Right cardiac atrium (tissue), 5 donors: ENCODE data around the gene OXNAD1. TPM values are rescaled to one million over a fixed set of nuclear protein-coding genes. Genes with fewer than 3 reads are reported as not detected.

Source experiments
- ATAC-seq, 2 donors: fragments of 200-7000 bp; cut with Tn5 transposase; one replicate each; pipeline versions ENCODE4 v1.8.0 to v1.9.1; 2020; ENCODE audit warnings: moderate library complexity in 2 of 2, mild to moderate bottlenecking in 1 of 2
- DNase-seq, 3 donors: peaks; one replicate each; pipeline ENCODE4 v3.0.0-alpha.2; 2020
- H3K27ac ChIP-seq: one replicate; pipeline ENCODE4 v1.5.1; 2013; ENCODE audit warnings: mild to moderate bottlenecking, low read length, control low read depth, moderate library complexity
- H3K27me3 ChIP-seq: one replicate; pipeline ENCODE4 v1.6.1; 2013; ENCODE audit not compliant: control insufficient read depth, insufficient read depth
- H3K4me1 ChIP-seq: one replicate; pipeline ENCODE4 v1.6.1; 2013; ENCODE audit warnings: low read length; ENCODE audit not compliant: control insufficient read depth, insufficient read depth
- H3K4me3 ChIP-seq: one replicate; pipeline ENCODE4 v1.5.1; 2013; ENCODE audit warnings: low read length, control low read depth
- H3K9me3 ChIP-seq: one replicate; pipeline ENCODE4 v1.6.1; 2013; ENCODE audit warnings: low read length; ENCODE audit not compliant: control insufficient read depth
- WGBS: extraction: QIAGEN DNeasy Blood & Tissue Kit; methylation state at CpG from one replicate; pipeline ENCODE4 v1.1.7; 2013; 5-methylcytosine and 5-hydroxymethylcytosine counted together
- intact Hi-C, 4 donors: fragments of 100-400 bp; cut with DNase I; formaldehyde crosslinking; loops; one replicate each; pipeline versions ENCODE4 v1.11.0 to v1.14.0; 2022 to 2023
- polyA plus RNA-seq: library from polyadenylated mRNA; stranded (reverse); fragments of 200-250 nt; gene quantifications from one replicate; pipeline ENCODE4 v1.2.3, GENCODE V29; 2013
- total RNA-seq, 4 donors: library from RNA; stranded (reverse); fragmentation: NEBNext Ultra II Directional; extraction: Animal tissue kit (Norgen Biotek cat#: 25700); gene quantifications; one replicate each; pipeline ENCODE4 v1.2.1, GENCODE V29; 2021
- donor health status: healthy with polysubstance abuse.
- donor health status: DM: no; HTN: yes; CAD: no.
- donor health status: DM: no; HTN: no; CAD: no.
- donor health status: DM: no; HTN: yes; CAD: no; lungs with severe emphysema.
- donor health status: DM: yes; HTN: yes; CAD: no.

Gene OXNAD1
- total and polyA plus RNA-seq, 5 donors, result 6.5 to 14.7 (median 14.2) TPM

DNA sequence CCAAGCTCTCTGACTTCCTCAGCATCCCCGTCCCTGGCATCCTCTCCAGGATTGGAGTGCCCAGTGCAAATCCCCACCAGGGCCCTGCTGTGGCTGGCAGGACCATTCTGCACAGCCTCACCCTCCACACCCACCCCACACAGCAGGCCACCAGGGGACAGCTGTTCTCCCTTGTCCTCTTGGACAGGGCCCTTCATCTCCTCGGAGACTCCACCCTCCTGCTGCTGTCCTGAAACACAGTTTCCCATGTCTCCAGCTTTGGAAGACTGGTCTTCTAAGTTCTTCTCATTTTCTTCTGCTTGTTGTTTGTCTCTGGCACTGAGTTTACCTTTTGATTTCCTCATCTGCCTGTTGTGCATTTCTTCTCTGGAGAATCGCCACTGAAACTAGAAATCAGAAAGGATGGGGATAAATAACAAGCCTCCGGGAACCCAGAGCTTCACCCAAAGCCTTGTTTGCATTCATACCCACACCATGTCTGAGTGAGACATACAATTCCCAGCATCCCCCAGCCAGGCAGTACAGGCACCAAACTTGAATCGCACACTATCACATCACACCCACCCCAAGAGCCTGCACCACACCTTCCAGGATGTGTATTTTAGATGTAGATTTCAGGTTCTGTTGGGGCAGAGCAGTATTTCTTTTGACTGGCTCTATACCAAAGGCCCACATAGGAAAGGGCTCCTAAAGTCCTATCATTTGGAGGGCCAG is 52.0 kb downstream of the OXNAD1 start:
- DNase-seq (no peak), ATAC-seq (peak in 1 of 2 donors; percentile 47)
- 89% methylated on average over 5 of the region's 5 CpGs for WGBS
- intact Hi-C loops, result loop anchor here in 1 of 4 donors (10.0 kb wide), 1 partner anchor 58 kb away; no protein-coding TSS in a partner anchor
- Histone ChIP-seq H3K9me3 (no peaks in the 10 kb centered on the region), H3K4me3 (no peak overlapping the region), H3K4me1 (peaks cover 4% of the 10 kb centered on the region), H3K27ac (no peak overlapping the region), H3K27me3 (no peaks in the 10 kb centered on the region)

DNA sequence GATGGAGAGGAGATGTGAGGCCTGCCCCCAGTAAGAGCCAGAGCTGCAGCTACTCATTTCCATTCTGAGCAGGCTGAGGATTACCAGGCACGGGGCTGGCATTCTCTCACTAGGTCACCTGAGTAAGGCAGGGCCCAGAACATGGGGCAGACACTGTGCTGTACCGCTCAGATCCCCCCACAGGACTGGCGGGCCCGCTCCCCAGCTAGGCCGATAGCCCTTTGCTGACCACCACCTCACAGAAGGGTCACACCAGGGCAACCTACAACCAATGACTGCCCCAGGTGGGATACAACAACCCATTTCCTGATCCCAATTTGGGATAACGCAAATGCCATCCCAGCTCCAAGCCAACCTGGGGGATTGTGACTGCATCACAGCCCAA is 52.5 kb downstream of the OXNAD1 start:
- 95% methylated on average over 6 of the region's 6 CpGs for WGBS
- Histone ChIP-seq H3K4me1 (no peaks in the 10 kb centered on the region), H3K9me3 (no peaks in the 10 kb centered on the region), H3K27ac (no peak overlapping the region), H3K27me3 (no peaks in the 10 kb centered on the region), H3K4me3 (no peak overlapping the region)
- ATAC-seq (peak in 1 of 2 donors; percentile 14), DNase-seq (no peak)
- intact Hi-C loops, result loop anchor here in 1 of 4 donors (10.0 kb wide), 1 partner anchor 57 kb away; no protein-coding TSS in a partner anchor

DNA sequence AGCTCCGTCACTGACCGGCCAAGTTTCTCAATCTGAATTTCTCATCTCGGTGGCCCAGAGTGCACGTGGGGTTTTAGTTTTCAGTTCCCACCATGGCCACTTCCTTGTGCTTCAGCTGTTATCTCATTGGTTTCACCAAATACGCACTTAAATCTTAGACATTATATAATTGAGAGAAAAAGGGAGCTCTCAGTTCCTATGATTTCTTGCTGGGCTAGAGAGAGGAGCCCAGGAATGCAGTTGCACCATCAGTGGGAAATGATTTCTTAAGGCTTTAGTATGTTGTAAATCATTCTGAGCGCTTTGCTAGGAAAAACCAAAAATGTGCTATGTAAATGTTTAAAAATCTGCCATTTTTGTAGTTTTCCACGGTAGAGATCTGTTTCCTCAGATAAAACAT is 53.2 kb downstream of the OXNAD1 start:
- WGBS, result 84% methylated on average over 7 of the region's 7 CpGs
- ATAC-seq (no peak), DNase-seq (no peak)
- Histone ChIP-seq H3K27ac (no peak overlapping the region), H3K4me1 (no peaks in the 10 kb centered on the region), H3K9me3 (no peaks in the 10 kb centered on the region), H3K27me3 (no peaks in the 10 kb centered on the region), H3K4me3 (no peak overlapping the region)
- intact Hi-C loops, result loop anchor here in 1 of 4 donors (10.0 kb wide), 1 partner anchor 57 kb away; no protein-coding TSS in a partner anchor

DNA sequence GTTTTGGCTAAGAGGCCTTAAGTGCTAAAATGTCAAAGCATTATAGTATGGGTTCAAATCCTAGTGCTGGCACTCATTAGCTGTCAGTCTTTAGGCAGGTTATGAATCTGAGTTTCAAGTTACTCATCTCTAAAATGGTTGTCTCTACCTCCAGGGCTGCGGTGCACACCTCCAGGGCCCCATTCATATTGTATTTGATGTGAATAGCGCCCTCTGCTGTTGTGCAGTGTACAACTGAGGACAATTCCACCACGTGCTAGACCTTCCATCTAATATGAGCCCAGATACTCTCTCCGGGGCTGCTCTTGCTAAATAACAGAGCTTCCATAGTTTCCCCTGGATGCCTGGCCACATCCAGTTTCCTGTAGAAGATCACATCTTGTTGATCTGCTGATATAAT is 54.3 kb downstream of the OXNAD1 start:
- H3K9me3 ChIP-seq, result no peaks in the 10 kb centered on the region
- no peak for DNase-seq
- intact Hi-C loops, result loop anchor here in 1 of 4 donors (10.0 kb wide), 1 partner anchor 55 kb away; no protein-coding TSS in a partner anchor
- H3K4me1 ChIP-seq, result no peaks in the 10 kb centered on the region
- WGBS, result 66% methylated on average over 4 of the region's 4 CpGs
- H3K27me3 ChIP-seq, result no peaks in the 10 kb centered on the region
- ATAC-seq, result no peak
- no peak overlapping the region for H3K27ac ChIP-seq
- H3K4me3 ChIP-seq, result no peak overlapping the region

DNA sequence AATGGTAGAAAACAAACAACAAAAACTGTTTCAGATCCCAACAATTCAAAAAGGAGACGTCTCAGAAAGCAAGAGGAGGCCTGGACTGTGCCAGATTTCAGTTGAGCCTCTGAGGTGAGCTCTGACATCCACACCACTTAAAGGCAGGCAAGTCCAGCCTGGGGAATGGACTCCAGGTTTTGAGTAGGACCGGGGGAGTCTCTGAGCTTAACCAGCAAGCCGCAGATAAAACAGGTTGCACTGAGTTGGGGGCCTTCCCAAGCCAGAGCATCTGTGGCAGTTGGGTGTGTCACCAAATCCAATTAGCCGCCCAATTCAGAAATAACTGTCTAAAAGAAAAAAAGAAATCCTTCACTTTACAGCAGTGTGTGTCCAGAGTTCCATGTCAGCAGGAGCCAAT is 54.7 kb downstream of the OXNAD1 start:
- DNase-seq (no peak), ATAC-seq (no peak)
- Histone ChIP-seq H3K4me3 (no peak overlapping the region), H3K27ac (no peak overlapping the region), H3K9me3 (no peaks in the 10 kb centered on the region), H3K4me1 (no peaks in the 10 kb centered on the region), H3K27me3 (no peaks in the 10 kb centered on the region)
- 81% methylated on average over 4 of the region's 4 CpGs for WGBS
- intact Hi-C loops, result loop anchor here in 1 of 4 donors (10.0 kb wide), 1 partner anchor 55 kb away; no protein-coding TSS in a partner anchor

DNA sequence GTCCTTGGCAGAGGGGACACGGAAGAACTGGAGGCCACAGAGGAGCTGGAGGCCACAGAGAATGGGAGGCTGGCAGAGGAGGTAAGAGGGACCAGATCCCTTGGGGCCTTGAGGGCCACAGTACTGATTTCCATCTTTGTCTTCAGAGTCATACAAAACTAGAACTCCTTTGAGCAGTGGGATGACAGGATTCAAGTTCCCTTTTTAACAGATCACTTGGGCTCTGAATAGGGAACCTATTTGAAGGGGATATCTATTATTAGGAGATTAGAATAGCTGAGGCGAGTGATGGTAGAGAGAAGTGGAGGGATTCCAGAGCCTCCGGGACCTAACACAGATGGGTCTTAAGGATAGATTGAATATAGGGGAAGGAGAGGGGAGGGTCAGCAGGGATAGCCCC is 55.7 kb downstream of the OXNAD1 start:
- Histone ChIP-seq H3K27me3 (no peaks in the 10 kb centered on the region), H3K9me3 (no peaks in the 10 kb centered on the region), H3K27ac (no peak overlapping the region), H3K4me1 (no peaks in the 10 kb centered on the region), H3K4me3 (no peak overlapping the region)
- intact Hi-C loops, result no loop called here
- WGBS, result 90% methylated on average over 3 of the region's 3 CpGs
- no peak for ATAC-seq
- DNase-seq, result no peak

DNA sequence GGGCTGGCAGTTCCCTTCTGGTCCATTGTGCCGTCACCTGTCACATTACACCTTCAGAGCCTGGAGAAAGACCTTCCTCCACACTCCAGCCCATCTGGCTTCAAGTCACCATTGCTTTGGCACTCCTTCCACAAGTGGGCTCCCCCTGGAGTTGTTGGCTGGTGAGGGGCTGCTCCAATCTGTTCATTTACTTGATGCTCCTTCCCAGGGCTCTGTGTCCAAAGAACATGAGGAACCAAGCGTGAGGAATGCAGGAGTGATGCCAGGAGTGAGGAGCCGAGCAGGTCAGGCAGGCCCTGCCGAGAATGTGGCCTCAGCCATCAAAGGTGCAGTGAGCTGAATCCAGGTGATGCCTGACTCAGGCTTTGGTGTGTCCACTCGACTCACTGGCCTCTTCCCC is 57.2 kb downstream of the OXNAD1 start:
- no peaks in the 10 kb centered on the region for H3K9me3 ChIP-seq
- no peaks in the 10 kb centered on the region for H3K4me1 ChIP-seq
- no peaks in the 10 kb centered on the region for H3K27me3 ChIP-seq
- H3K4me3 ChIP-seq, result no peak overlapping the region
- no peak overlapping the region for H3K27ac ChIP-seq
- ATAC-seq, result no peak
- DNase-seq, result no peak
- intact Hi-C loops, result no loop called here
- WGBS, result 71% methylated on average over 5 of the region's 5 CpGs

DNA sequence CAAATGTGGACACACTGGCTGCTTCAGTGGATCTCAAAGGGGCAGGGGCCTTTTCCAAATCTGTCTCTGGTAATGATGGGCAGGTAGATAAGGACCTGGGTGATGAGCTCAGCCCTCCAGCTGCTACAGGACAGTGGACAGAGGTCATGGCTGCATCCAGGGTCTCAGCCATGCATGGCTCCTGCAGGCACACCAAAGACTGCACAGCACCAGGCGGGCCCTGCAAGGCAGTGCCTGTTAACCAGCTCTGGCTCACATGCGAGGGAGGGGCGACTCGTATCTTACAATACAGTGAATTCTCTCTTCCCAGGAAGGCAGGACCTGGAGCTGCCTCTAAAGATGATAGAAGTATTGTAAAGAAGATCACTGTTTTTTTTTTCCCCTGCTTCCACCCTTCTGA is 58.7 kb downstream of the OXNAD1 start:
- Histone ChIP-seq H3K27me3 (no peaks in the 10 kb centered on the region), H3K4me3 (no peak overlapping the region)
- WGBS, result 96% methylated on average over 4 of the region's 4 CpGs

DNA sequence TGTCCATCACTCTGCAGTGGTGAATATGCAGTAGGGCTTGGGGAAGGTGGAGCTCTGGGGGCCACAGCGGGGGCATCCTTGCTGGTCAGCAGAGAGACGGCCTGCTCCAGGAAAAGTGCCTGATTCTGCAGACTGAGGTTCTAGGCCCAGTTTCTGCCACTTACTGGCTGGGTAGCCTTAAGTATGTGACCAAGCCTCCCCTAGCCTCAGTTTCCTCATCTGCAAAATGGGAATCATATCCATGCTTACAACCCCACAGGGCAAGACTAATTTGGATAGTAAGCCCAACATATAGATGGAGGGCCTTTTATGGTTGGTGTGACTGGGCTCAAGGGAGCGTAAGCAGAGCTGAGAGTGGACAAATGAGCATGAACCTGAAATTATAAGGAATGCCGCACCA is 60.8 kb downstream of the OXNAD1 start:
- intact Hi-C loops, result no loop called here
- ATAC-seq (no peak), DNase-seq (no peak)
- Histone ChIP-seq H3K9me3 (no peaks in the 10 kb centered on the region), H3K27me3 (no peaks in the 10 kb centered on the region), H3K4me3 (no peak overlapping the region), H3K4me1 (no peaks in the 10 kb centered on the region), H3K27ac (no peak overlapping the region)
- WGBS, result over 99% methylated on average over 4 of the region's 4 CpGs

More for the DNA sequence above, 58.7 kb downstream of the OXNAD1 start:
- ATAC-seq (no peak), DNase-seq (no peak)
- intact Hi-C loops, result no loop called here
- Histone ChIP-seq H3K9me3 (no peaks in the 10 kb centered on the region), H3K4me1 (no peaks in the 10 kb centered on the region), H3K27ac (no peak overlapping the region)

DNA sequence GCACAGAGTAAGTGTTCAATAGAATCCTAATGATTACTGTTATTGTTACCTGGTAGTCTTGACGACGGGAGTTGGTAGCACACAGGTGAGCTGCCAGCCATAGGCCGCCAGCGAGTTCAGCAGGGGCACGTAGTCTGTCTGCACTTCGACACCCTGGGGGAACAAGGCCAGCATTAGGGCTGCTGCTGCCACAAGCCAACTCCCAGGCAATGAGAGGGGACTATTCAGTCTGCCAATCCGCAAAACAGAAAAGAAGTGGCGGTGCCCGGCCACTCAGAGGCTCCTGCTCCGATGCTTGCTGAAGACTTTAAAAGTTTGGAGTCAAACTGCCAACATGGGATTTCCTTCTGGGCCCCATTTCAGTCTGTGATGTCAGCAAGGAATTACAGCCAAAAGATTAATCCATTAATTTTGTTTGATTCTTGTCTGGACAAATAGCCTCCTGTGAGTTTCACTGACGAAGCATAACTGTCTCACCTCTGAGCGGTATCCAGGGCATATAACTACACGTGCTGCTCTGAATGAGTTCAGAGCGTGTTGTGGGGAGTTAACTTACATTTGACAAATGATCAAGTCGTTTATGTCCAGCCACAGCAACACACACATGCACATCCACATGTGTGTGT is 61.8 kb downstream of the OXNAD1 start:
- no peak overlapping the region for H3K4me3 ChIP-seq
- H3K9me3 ChIP-seq, result no peaks in the 10 kb centered on the region
- DNase-seq (no peak), ATAC-seq (no peak)
- H3K27ac ChIP-seq, result no peak overlapping the region
- no peaks in the 10 kb centered on the region for H3K27me3 ChIP-seq
- WGBS, result 84% methylated on average over 15 of the region's 15 CpGs
- no peaks in the 10 kb centered on the region for H3K4me1 ChIP-seq
- intact Hi-C loops, result no loop called here

DNA sequence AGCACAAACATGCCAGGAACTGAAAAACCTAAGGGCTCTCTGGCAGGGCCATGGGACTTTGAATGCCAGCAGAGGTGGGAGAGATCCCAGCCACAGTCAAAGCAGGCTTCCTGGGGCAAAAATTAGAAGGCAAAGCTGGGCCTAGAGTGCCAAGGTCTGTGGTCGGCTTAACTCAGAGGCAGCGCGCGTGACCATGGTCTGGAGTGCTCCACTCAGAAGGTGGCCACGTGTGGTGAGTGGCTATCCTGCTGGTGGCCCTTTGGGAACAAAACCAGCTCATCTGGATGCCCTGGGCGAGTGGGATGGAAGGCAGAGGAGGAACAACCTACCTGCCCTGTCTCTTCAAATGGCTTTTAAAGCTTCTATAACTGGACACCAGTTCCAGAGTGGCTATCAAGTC is 63.1 kb downstream of the OXNAD1 start:
- Histone ChIP-seq H3K27ac (no peak overlapping the region), H3K27me3 (no peaks in the 10 kb centered on the region), H3K4me3 (no peak overlapping the region), H3K4me1 (no peaks in the 10 kb centered on the region), H3K9me3 (no peaks in the 10 kb centered on the region)
- WGBS, result 93% methylated on average over 6 of the region's 6 CpGs
- intact Hi-C loops, result no loop called here
- DNase-seq (no peak), ATAC-seq (peak in 1 of 2 donors; percentile 34)
